SU-DHL-6 (cell line): ENCODE measurements around the gene AIG1.

Source experiments
- CTCF ChIP-seq: fragments of 200-600 bp; sonication (generic); IDR thresholded peaks from one replicate; pipeline ENCODE4 v1.5.1; 2017; ENCODE audit warnings: antibody characterized with exemption, mild to moderate bottlenecking, low read length, moderate library complexity; ENCODE audit not compliant: insufficient read depth, poor library complexity, severe bottlenecking
- EZH2phosphoT487 ChIP-seq: fragments of 200-600 bp; sonication (generic), shearing (Covaris generic); conservative IDR thresholded peaks from 2 replicates; pipeline ENCODE4 v1.6.1; 2018; ENCODE audit warnings: mild to moderate bottlenecking, antibody characterized with exemption, low read length, moderate library complexity, mixed read lengths

DNA sequence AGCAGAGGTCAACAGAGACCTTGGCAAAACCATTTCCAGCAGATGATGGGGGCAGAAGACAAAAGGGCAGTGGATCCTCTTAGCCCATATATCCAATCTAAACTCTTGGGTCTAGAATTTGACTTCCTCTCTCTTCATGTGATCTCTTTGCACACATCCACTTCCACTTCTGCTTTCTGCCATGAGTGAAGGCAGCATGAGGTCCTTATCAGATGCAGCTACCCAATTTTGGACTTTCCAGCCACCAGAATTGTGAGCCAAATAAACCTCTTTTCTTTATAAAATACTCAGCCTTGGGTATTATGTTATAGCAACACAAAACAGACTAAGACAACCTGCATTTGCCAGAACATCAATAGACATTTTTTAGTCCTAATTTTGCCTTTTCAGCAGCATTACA lies 198.3 kb downstream of the AIG1 start:
- TF ChIP-seq EZH2phosphoT487 (no peak), CTCF (no peak)
